Cerebellar nuclear complex (tissue), 1 donor: Measurements from ENCODE around the gene GSTA3.
"Not testable (repeated sequence)": the region's sequence is repeated elsewhere in the genome, so short reads cannot be mapped to it uniquely, and the experiment has no call there.

Experiments
- DNase-seq, 2 experiments: peaks; one replicate each; lab custom pipeline; 2025; lab: John Stamatoyannopoulos, UW

Gene GSTA3

GRCh38 chr6:52910091-52910490 lies 593 bp upstream of the GSTA3 start:
- DNase-seq: no peak

- DNase-seq: no peak
Observed at GRCh38 chr6:52909131-52909530, 367 bp downstream of the GSTA3 start.

GRCh38 chr6:52908526-52908925 lies 972 bp downstream of the GSTA3 start:
- DNase-seq: no peak

GRCh38 chr6:52904562-52905279 lies 4.8 kb downstream of the GSTA3 start:
- DNase-seq: no peak

- no peak for DNase-seq
Observed at GRCh38 chr6:52900536-52900935, 9.0 kb downstream of the GSTA3 start.

- DNase-seq: not testable (repeated sequence)
Observed at GRCh38 chr6:52895790-52896189, 13.7 kb downstream of the GSTA3 start.

GRCh38 chr6:52894285-52894684 lies 15.2 kb downstream of the GSTA3 start:
- DNase-seq: no peak

GRCh38 chr6:52893803-52894202 lies 15.7 kb downstream of the GSTA3 start:
- no peak for DNase-seq

GRCh38 chr6:52893221-52893620 lies 16.3 kb downstream of the GSTA3 start:
- DNase-seq: no peak

GRCh38 chr6:52890018-52890417 lies 19.5 kb downstream of the GSTA3 start:
- DNase-seq: no peak

- no peak for DNase-seq
Observed at GRCh38 chr6:52887910-52888524, 21.5 kb downstream of the GSTA3 start.

- DNase-seq: peak in 1 of 2 experiments; percentile 8
Observed at GRCh38 chr6:52881996-52882841, 27.3 kb downstream of the GSTA3 start.

GRCh38 chr6:52881662-52881995 lies 27.9 kb downstream of the GSTA3 start:
- DNase-seq: no peak

- DNase-seq: no peak
Observed at GRCh38 chr6:52877786-52878185, 31.7 kb downstream of the GSTA3 start.

GRCh38 chr6:52877168-52877567 lies 32.3 kb downstream of the GSTA3 start:
- DNase-seq: no peak

GRCh38 chr6:52876056-52876787 lies 33.3 kb downstream of the GSTA3 start:
- DNase-seq: no peak

- no peak for DNase-seq
Observed at GRCh38 chr6:52872031-52872430, 37.5 kb downstream of the GSTA3 start.

- no peak for DNase-seq
Observed at GRCh38 chr6:52871621-52872020, 37.9 kb downstream of the GSTA3 start.

GRCh38 chr6:52870335-52871091 lies 39.0 kb downstream of the GSTA3 start:
- DNase-seq: not testable (repeated sequence)

GRCh38 chr6:52868899-52869298 lies 40.6 kb downstream of the GSTA3 start:
- not testable (repeated sequence) for DNase-seq

- DNase-seq: no peak
Observed at GRCh38 chr6:52868240-52868639, 41.3 kb downstream of the GSTA3 start.
